Measurements from ENCODE around the gene OPCML. TPM values are rescaled to one million over a fixed set of nuclear protein-coding genes. Genes with fewer than 3 reads are reported as not detected.

Gene OPCML
- total and polyA plus RNA-seq, 2 donors (not counting 1 experiment from before 2014, with no cell fraction given) = 0.99 to 2.8 TPM

GRCh38 chr11:132692891-132693290 is 839.4 kb downstream of the OPCML start:
- no peak for TF ChIP-seq CTCF (conservative IDR thresholded peaks at IDR 0.05 in 1 of 2, IDR thresholded peaks at IDR 0.05 in 1 of 2; ENCODE audit: low read depth in 1 of 2, low read length in 2 of 2)
- no peak for TF ChIP-seq EZH2 (IDR thresholded peaks at IDR 0.05; ENCODE audit: low read length, missing control alignments)

DNA sequence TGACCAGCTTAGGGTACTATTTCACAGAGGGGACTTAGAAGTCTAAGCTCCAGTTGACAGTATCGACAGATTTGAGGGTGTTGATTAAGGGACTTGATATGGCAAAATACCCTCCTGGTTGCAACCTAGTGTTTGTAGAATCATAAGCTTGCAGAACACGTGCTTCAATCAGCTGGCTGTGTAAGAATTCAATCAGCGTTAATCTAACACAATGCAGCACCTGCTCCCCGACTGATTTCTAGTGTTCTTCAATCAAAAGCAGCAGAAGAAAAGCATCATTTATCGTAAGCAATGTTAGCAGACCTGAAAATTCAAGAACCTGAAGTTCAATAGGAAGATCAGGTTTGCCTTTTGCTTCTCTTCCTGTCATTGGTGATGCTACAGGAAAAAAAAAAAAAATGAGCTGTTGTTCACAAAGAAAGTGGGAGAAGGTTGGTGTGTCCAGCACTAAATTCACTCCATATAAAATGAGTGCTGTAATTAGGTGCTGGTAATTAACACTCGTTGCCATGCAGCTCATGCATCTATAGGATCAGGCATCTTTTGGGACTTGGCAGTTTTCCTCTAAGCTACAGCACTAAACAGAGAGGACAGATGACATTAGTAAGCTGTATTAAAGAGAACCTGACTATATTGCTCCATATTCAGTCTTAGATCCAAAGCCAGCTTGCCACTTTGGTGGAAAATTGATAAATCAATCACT is 840.3 kb downstream of the OPCML start:
- Histone ChIP-seq H3K36me3 (ENCODE audit: control insufficient read depth, insufficient read depth, low read length) (no peaks in the 10 kb centered on the region), H3K9ac (ENCODE audit: insufficient read depth, low read length) (no peak overlapping the region), H3K4me1 (ENCODE audit: control insufficient read depth, extremely low read depth, insufficient read depth, low read length) (no peaks in the 10 kb centered on the region), H3K27me3 (ENCODE audit: control insufficient read depth, insufficient read depth, low read length) (no peaks in the 10 kb centered on the region), H3K79me2 (ENCODE audit: control insufficient read depth, insufficient read depth, low read length) (no peaks in the 10 kb centered on the region), H2AFZ (ENCODE audit: low read length) (no peak overlapping the region), H3K27ac (ENCODE audit: insufficient read depth, low read length) (no peak overlapping the region), H3K4me3 (replicated peaks in 1 of 4; ENCODE audit: control extremely low read depth in 1 of 4, insufficient read depth in 1 of 4, low read depth in 3 of 4, low read length in 4 of 4) (no peak overlapping the region), H4K20me1 (ENCODE audit: control insufficient read depth, extremely low read depth, insufficient read depth, low read length) (no peaks in the 10 kb centered on the region), H3K4me2 (ENCODE audit: extremely low read depth, insufficient read depth, low read length) (no peak overlapping the region), H3K9me3 (ENCODE audit: control insufficient read depth, insufficient read depth, low read depth, low read length) (no peaks in the 10 kb centered on the region)
- TF ChIP-seq EZH2 (IDR thresholded peaks at IDR 0.05; ENCODE audit: low read length, missing control alignments) (no peak), CTCF (conservative IDR thresholded peaks at IDR 0.05 in 1 of 2, IDR thresholded peaks at IDR 0.05 in 1 of 2; ENCODE audit: low read depth in 1 of 2, low read length in 2 of 2) (no peak)
- no peak for DNase-seq (ENCODE audit: low read depth in 2 of 2)

More at GRCh38 chr11:132692891-132693290, 839.4 kb downstream of the OPCML start:
- no peak overlapping the region for H3K4me2 ChIP-seq (ENCODE audit: extremely low read depth, insufficient read depth, low read length)
- H4K20me1 ChIP-seq (ENCODE audit: control insufficient read depth, extremely low read depth, insufficient read depth, low read length) = no peaks in the 10 kb centered on the region
- no peaks in the 10 kb centered on the region for H3K4me1 ChIP-seq (ENCODE audit: control insufficient read depth, extremely low read depth, insufficient read depth, low read length)
- H3K4me3 ChIP-seq (replicated peaks in 1 of 4; ENCODE audit: control extremely low read depth in 1 of 4, insufficient read depth in 1 of 4, low read depth in 3 of 4, low read length in 4 of 4) = no peak overlapping the region
- no peaks in the 10 kb centered on the region for H3K9me3 ChIP-seq (ENCODE audit: control insufficient read depth, insufficient read depth, low read depth, low read length)
- H3K9ac ChIP-seq (ENCODE audit: insufficient read depth, low read length) = no peak overlapping the region
- H2AFZ ChIP-seq (ENCODE audit: low read length) = no peak overlapping the region
- H3K79me2 ChIP-seq (ENCODE audit: control insufficient read depth, insufficient read depth, low read length) = no peaks in the 10 kb centered on the region
- no peaks in the 10 kb centered on the region for H3K27me3 ChIP-seq (ENCODE audit: control insufficient read depth, insufficient read depth, low read length)
- H3K36me3 ChIP-seq (ENCODE audit: control insufficient read depth, insufficient read depth, low read length) = no peaks in the 10 kb centered on the region
- DNase-seq (ENCODE audit: low read depth in 2 of 2) = no peak
- no peak overlapping the region for H3K27ac ChIP-seq (ENCODE audit: insufficient read depth, low read length)

DNA sequence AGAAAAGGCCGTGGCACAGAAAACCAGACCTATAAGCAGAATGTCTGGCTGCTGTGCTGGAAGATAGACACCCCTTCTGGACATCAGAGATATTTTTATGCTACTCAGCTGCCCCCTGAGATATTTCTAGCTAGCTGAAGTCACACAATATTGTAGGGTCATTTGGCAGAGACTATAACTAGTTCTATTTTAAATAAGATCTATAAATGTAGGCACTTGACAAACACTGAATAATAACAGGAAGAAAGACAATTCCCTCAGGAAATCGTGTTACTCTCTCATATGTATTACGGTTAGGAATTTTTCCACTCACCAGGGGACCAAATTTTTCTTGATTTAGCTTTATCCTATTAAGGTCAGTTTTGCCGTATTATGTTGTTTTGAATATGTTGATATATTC is 845.4 kb downstream of the OPCML start:
- H3K27me3 ChIP-seq (ENCODE audit: control insufficient read depth, insufficient read depth, low read length) = no peaks in the 10 kb centered on the region
- no peaks in the 10 kb centered on the region for H3K36me3 ChIP-seq (ENCODE audit: control insufficient read depth, insufficient read depth, low read length)
- TF ChIP-seq EZH2 (IDR thresholded peaks at IDR 0.05; ENCODE audit: low read length, missing control alignments) = no peak
- TF ChIP-seq CTCF (conservative IDR thresholded peaks at IDR 0.05 in 1 of 2, IDR thresholded peaks at IDR 0.05 in 1 of 2; ENCODE audit: low read depth in 1 of 2, low read length in 2 of 2) = no peak
- H3K4me3 ChIP-seq (replicated peaks in 1 of 4; ENCODE audit: control extremely low read depth in 1 of 4, insufficient read depth in 1 of 4, low read depth in 3 of 4, low read length in 4 of 4) = no peak overlapping the region
- H4K20me1 ChIP-seq (ENCODE audit: control insufficient read depth, extremely low read depth, insufficient read depth, low read length) = no peaks in the 10 kb centered on the region
- H3K79me2 ChIP-seq (ENCODE audit: control insufficient read depth, insufficient read depth, low read length) = no peaks in the 10 kb centered on the region
- no peak overlapping the region for H2AFZ ChIP-seq (ENCODE audit: low read length)
- no peak for DNase-seq (ENCODE audit: low read depth in 2 of 2)
- no peak overlapping the region for H3K27ac ChIP-seq (ENCODE audit: insufficient read depth, low read length)
- H3K4me1 ChIP-seq (ENCODE audit: control insufficient read depth, extremely low read depth, insufficient read depth, low read length) = peaks cover 6% of the 10 kb centered on the region
- H3K9ac ChIP-seq (ENCODE audit: insufficient read depth, low read length) = no peak overlapping the region
- H3K4me2 ChIP-seq (ENCODE audit: extremely low read depth, insufficient read depth, low read length) = no peak overlapping the region
- H3K9me3 ChIP-seq (ENCODE audit: control insufficient read depth, insufficient read depth, low read depth, low read length) = no peaks in the 10 kb centered on the region
